NCI-H2196 treated with DMSO at 0.1 percent for 48 hours (cell line): ENCODE data around the gene PALM2AKAP2.

ENCODE experiments used
- DNase-seq: peaks from one replicate; lab custom pipeline; 2025; ENCODE audit not compliant: unreplicated experiment; lab: John Stamatoyannopoulos, UW

PALM2AKAP2 gene

GRCh38 chr9:109779711-109780452 lies at the start of gene PALM2AKAP2:
Gene PALM2AKAP2 (plus strand): TSS chr9:109780198. CDS start chr9:109780489, 291 bp downstream.
- DNase-seq: peak; percentile 6

- DNase-seq: no peak
These were observed 49.8 kb upstream of the PALM2AKAP2 start for GRCh38 chr9:109730228-109730627.

DNA sequence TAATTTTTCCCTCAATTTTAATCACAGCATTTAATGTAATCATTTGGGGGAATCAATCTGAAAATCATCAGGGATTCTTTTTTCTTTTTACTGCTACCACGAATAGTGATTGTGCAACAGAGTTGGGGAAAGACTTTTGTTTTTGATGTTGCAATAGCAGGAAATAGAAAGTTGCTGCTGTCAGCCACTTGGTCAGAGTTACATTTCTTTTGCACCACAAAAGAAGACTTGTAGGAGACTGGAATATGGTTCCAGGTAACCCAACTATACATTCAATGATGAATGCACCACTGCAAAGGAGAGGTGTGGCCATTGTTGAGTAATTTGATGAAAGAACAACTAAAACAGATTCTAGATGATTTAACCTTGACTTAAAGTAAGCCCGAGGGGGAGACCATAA lies 46.3 kb upstream of the PALM2AKAP2 start:
- no peak for DNase-seq

- DNase-seq: no peak
These were observed 45.2 kb upstream of the PALM2AKAP2 start for GRCh38 chr9:109734814-109735213.

GRCh38 chr9:109735801-109736200 lies 44.2 kb upstream of the PALM2AKAP2 start:
- no peak for DNase-seq

DNA sequence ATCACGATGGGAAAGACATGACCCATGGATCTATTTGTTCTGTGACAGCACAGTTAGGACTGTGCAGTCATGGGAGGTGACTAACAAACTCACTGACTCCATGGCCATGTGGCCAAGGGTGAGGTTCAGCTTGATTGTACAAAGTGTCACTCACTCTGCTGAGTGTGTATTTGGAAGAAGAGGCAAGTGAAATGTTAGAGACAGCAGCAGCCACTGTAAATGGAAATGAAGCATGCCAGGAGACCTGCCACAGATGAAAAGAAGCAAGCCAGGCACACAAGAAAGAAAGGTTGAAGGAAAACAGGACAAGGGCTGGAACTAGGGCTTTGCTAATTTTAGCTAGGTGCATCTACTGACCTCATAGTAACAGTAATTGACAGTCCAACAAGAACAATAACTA lies 42.7 kb upstream of the PALM2AKAP2 start:
- DNase-seq: no peak

- DNase-seq: no peak
These were observed 40.2 kb upstream of the PALM2AKAP2 start for GRCh38 chr9:109739760-109740159.

- no peak for DNase-seq
These were observed 37.1 kb upstream of the PALM2AKAP2 start for GRCh38 chr9:109742776-109743348.

DNA sequence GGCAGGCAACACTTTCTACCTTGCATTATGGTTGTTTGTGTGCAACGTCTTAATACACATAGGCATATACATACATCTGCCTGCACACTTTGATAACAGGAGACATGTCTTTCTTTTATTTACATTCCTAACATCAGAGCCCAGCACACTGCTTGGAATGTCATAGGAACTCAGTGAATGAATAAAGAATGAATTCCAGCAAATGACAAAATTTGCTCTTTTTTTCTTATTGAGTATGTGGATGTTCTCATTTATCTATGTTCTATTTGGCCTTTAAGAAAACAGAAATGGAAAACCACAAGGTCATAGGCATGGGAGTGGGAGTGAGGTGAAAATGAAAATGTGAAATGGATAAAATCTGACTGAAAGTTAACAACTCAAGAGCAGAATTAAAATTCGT lies 36.3 kb upstream of the PALM2AKAP2 start:
- no peak for DNase-seq

- DNase-seq: no peak
These were observed 34.4 kb upstream of the PALM2AKAP2 start for GRCh38 chr9:109745335-109746283.

DNA sequence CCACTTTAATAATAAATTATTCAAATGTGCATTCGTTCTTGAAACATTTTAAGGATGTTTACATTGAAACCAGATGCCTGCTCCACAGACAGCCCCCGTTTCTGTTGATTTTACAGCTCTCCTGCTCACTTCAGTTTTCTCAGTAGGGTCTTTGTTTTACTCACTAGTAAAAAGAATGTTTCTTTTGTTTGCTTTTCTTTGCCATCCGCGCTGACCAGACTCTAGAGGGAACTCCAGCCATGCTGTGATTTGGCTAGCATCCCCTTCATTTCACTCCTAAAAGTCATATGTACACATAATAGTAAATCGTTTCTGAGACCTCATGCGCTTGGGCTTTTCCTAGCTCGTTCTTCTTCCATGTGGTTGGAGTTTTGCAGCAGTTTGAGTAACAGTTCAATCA lies 28.7 kb upstream of the PALM2AKAP2 start:
- no peak for DNase-seq

DNA sequence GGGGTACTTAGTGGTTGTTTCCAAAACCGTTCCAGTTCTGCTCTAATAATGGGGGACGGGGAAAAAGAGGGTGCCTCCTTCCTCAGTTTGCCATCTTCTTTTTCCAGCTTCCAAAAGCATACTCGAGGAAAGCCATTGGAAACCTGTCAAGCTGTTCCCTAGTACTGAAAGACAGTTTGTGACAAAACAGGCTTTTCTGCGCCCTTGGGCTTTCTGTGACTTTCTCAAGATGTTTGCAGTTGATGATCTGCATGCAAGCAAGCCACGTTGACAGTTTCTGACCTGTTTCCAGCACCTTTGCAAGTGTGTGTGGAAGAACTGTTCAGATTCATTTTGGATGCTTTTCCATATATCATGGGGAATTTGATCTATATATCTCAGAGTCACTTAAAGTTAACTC lies 26.7 kb upstream of the PALM2AKAP2 start:
- DNase-seq: no peak

DNA sequence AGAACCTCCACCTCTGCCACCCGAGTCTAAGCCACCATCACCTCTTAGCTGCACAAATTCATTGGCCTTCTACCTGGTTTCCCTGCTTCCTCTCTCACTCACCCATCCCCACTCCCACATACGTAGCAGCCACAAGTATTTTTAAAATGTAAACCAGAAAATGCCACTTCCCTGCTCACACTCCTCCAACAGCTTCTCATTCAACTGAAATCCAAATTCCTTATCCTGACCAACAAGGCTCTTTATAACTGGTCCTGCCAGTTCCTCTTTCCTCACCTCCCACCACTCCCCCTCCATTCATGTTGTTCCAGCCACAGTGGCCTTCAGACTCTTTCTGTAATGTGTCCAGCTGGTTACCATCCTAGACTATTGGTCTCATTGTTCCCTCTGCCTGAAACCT lies 25.0 kb upstream of the PALM2AKAP2 start:
- no peak for DNase-seq

DNA sequence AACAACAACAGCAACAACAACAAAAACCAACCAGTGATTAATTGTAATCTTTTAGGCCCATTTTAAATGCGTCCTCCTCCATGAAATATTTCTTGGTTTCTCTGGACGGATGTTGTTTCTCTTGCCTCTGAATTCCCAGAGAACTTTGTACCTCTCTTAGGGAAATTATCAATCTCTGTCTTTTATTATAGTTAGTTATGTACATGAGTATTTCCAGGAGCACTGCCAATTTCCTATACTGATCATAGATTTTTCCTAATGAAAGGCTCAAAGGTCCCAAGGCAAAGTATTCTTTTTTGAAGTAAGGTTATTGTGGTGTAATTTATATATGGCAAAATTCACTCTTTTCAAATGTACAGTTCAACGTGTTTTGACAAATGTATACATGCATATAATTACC lies 20.4 kb upstream of the PALM2AKAP2 start:
- no peak for DNase-seq

DNA sequence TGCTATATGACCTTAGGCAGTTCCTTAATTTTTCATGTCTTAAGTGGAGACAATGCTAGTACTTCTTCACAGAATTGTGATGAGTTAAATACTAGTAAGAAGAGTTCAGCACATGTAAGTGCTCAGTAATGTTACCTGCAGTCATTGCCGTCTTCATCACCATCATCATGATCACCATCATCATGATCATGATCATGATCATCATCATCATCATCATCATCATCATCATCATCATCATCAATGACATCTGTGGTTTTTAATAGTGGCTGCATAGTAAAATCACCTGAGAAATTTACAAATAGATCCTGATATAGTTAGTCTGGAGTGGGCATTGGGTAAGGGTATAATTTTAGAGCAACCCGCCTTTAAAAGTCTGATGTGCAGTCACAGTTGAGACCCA lies 14.7 kb upstream of the PALM2AKAP2 start:
- DNase-seq: no peak

GRCh38 chr9:109765830-109766229 lies 14.2 kb upstream of the PALM2AKAP2 start:
- DNase-seq: no peak

- DNase-seq: no peak
These were observed 13.6 kb upstream of the PALM2AKAP2 start for GRCh38 chr9:109766351-109766750.

DNA sequence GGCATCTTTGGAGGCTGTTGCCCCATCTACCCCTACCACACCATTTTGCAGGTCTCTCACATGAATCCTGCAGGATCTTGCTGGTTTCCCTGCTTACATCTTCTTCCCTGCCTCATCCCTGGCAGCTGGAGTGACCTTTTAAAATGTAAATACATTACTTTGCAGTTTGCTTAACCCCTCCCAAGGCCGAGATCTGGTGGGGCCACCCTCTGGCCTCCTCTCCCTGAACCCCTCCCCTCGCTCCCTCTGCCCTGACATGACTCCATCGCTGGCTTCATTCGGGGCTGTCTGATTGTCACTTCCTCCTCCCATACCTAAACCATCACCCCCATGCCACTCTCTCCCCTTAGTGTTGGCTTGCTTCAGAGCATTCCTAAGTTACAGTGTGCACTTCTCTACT lies 12.6 kb upstream of the PALM2AKAP2 start:
- DNase-seq: no peak

DNA sequence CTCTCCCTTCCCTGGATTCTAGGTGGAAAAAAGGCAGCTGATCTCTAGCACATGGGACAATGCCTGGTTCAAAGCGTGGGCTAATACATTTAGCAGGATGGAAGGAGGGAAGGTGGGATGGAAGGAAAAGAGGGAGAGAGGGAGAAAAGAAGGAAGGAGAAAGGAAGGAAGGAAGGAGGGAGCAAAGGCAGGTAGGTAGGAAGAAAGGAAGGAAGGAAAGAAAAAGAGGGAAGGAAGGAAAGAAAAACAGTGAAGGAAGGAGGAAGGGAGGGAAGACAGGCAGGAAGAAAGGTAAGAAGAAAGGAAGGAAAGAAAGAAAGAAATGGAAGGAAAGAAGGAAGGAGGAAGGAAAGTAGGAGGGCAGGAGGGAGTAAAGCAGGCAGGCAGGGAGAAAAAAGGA lies 12.2 kb upstream of the PALM2AKAP2 start:
- no peak for DNase-seq

DNA sequence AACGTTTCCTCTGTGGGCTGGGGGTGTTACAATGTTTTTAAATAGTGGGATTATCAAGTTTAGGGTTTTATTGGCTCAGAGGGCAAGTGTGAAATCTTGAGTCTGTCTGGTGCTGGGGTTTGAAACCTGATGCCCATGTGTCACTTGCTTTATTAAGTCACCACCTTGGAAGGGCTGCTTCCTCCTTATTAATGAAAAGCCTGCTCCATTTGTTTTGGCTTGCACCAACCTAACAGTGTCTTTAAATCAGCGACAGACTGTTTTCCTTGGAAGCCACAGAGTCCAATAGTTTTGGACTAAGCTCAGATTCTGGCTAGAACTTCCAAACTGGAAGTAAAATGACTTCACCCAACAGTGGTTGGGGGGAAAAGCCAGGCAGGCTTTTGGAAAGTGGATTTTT lies 10.7 kb upstream of the PALM2AKAP2 start:
- DNase-seq: no peak

GRCh38 chr9:109770101-109770500 lies 9.9 kb upstream of the PALM2AKAP2 start:
- no peak for DNase-seq

- no peak for DNase-seq
These were observed 8.9 kb upstream of the PALM2AKAP2 start for GRCh38 chr9:109771087-109771486.
